GM12878 (cell line): ENCODE results near the gene RRAS. TPM values are rescaled to one million over a fixed set of nuclear protein-coding genes. Genes with fewer than 3 reads are reported as not detected.

ENCODE experiments used
- BHLHE40 ChIP-seq, 2 experiments: fragments of 450-650 bp in 1 of 2; IDR thresholded peaks; 2 replicates each; pipeline ENCODE4 v1.6.1; 2011 to 2017; ENCODE audit warnings: low read depth in 2 of 2, borderline replicate concordance in 1 of 2, improper control_type of control experiment in 1 of 2, low read length in 1 of 2, mild to moderate bottlenecking in 1 of 2
- BRCA1 ChIP-seq: IDR thresholded peaks from 2 replicates; pipeline ENCODE4 v1.6.1; 2011; ENCODE audit warnings: low read depth, low read length, improper control_type of control experiment
- CREB1 ChIP-seq: IDR thresholded peaks from 2 replicates; pipeline ENCODE4 v1.6.1; 2012; ENCODE audit warnings: low read depth, mild to moderate bottlenecking, inconsistent platforms
- POLR2A ChIP-seq: IDR thresholded peaks from 2 replicates; pipeline ENCODE4 v1.6.1; 2011; ENCODE audit warnings: low read depth, mild to moderate bottlenecking, low read length
- POU2F2 ChIP-seq: IDR thresholded peaks from 3 replicates; pipeline ENCODE4 v1.6.1; 2011; ENCODE audit warnings: low read depth, mild to moderate bottlenecking, low read length, borderline replicate concordance
- SP1 ChIP-seq: IDR thresholded peaks from one replicate; pipeline ENCODE4 v1.6.1; 2011; ENCODE audit warnings: low read depth, low read length
- YY1 ChIP-seq: IDR thresholded peaks from 2 replicates; pipeline ENCODE4 v1.6.1; 2011; ENCODE audit warnings: low read depth, mild to moderate bottlenecking, low read length
- ZNF24 ChIP-seq: fragments of 450-650 bp; IDR thresholded peaks from 2 replicates; pipeline ENCODE4 v1.6.1; 2017; ENCODE audit warnings: antibody characterized with exemption, mild to moderate bottlenecking
- polyA plus RNA-seq, 11 experiments: library from polyadenylated mRNA; depleted of rRNA in 4 of 11; unstranded in 6 of 11; stranded (reverse) in 5 of 11; fragments of >200 nt; fragmentation: Nextera tagmentation in 4 of 11; fragmentation: Illumina TruSeq in 1 of 11; extraction: Ambion mirVana in 4 of 11; extraction: Trizol in 1 of 11; gene quantifications; 1 replicate in 1 of 11; 2 replicates in 10 of 11; pipeline versions ENCODE4 v1.2.1 to v1.2.3, GENCODE V29; 2011 to 2016; ENCODE audit warnings: inconsistent platforms in 2 of 11, missing spikeins in 2 of 11, low read depth in 1 of 11
- total RNA-seq, 4 experiments: library from RNA; depleted of rRNA in 3 of 4; stranded (reverse); fragments of >200 nt in 3 of 4; fragmentation: Illumina TruSeq in 1 of 4; extraction: Trizol in 1 of 4; gene quantifications; 2 replicates each; pipeline versions ENCODE4 v1.2.1 to v1.2.3, GENCODE V29; 2013 to 2021
- TF ChIP-seq, protein P1 (sequence below): IDR thresholded peaks from 2 replicates; pipeline ENCODE4 v1.6.1; 2012; ENCODE audit warnings: mild to moderate bottlenecking, low read depth, low read length

RRAS gene
- total and polyA plus RNA-seq, 10 of the 15 experiments (the other 5 are each of a cell fraction or from before 2014, with no cell fraction given) = 0.24 to 5.8 (median 1.8) TPM

DNA sequence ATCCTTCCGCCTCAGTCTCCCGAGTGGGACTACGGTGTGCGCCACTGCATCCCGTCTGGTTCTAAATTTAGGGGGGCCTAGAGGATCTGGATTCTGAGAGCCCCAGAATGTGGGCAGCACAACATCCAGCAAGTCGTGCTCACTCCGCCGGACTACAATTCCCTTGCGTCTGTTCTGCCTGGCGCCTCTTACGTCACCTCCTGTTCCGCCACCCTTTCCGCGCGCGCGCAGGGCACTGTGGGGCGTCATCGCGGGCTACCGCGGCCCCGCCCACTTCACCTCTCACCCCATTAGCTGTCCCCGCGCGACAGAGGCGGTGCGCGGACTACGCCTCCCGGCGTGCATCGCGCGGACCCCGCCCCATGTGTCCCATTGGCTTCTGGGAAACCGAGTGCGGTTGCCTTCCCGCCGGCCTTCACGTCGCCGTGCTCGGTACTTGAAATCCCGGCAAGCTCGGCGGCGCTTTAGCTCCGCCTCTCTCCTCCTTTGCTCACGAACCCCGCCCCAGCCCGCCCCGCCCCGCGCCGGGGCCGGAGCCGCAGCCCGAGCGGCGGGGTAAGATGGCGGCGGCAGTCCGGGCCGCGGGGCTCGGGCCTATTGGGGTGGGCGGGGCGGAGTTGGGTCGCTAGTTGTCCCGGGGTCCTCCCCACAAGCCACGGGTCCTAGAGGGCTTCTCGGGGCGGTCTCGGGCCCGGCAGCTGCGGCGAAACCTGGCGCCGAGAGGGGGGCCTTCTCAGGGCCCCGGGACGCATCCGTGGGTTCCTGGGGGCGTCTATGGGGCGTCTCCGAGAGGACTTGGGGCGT lies 1.9 kb upstream of the RRAS start, which contains the start of gene SCAF1 (continued):
- TF ChIP-seq, protein P1, sequence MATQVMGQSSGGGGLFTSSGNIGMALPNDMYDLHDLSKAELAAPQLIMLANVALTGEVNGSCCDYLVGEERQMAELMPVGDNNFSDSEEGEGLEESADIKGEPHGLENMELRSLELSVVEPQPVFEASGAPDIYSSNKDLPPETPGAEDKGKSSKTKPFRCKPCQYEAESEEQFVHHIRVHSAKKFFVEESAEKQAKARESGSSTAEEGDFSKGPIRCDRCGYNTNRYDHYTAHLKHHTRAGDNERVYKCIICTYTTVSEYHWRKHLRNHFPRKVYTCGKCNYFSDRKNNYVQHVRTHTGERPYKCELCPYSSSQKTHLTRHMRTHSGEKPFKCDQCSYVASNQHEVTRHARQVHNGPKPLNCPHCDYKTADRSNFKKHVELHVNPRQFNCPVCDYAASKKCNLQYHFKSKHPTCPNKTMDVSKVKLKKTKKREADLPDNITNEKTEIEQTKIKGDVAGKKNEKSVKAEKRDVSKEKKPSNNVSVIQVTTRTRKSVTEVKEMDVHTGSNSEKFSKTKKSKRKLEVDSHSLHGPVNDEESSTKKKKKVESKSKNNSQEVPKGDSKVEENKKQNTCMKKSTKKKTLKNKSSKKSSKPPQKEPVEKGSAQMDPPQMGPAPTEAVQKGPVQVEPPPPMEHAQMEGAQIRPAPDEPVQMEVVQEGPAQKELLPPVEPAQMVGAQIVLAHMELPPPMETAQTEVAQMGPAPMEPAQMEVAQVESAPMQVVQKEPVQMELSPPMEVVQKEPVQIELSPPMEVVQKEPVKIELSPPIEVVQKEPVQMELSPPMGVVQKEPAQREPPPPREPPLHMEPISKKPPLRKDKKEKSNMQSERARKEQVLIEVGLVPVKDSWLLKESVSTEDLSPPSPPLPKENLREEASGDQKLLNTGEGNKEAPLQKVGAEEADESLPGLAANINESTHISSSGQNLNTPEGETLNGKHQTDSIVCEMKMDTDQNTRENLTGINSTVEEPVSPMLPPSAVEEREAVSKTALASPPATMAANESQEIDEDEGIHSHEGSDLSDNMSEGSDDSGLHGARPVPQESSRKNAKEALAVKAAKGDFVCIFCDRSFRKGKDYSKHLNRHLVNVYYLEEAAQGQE = no peak
- TF ChIP-seq CREB1 = peak; percentile 97
- TF ChIP-seq POU2F2 = peak; percentile 83; the same call in 2 of the 3 replicates
- no peak for TF ChIP-seq ZNF24
- TF ChIP-seq YY1 = peak; percentile 91
- peak; percentile 94 for TF ChIP-seq SP1
- peak; percentile 77 for TF ChIP-seq POLR2A
- TF ChIP-seq BRCA1 = no peak; the same call in 1 of the 2 replicates
- peak; percentile 29 to 45; a peak in 2 of 4 replicates for TF ChIP-seq BHLHE40 (IDR thresholded peaks at IDR 0.05; ENCODE audit: borderline replicate concordance in 1 of 2, low read depth in 2 of 2, low read length in 1 of 2)
